HG03520 (cell line): Measurements from ENCODE around the gene LDLRAD4.

Source experiments
- ATAC-seq: cut with Tn5 transposase; IDR thresholded peaks from one replicate; pipeline ENCODE4 v1.9.1; 2021; ENCODE audit warnings: mild to moderate bottlenecking, moderate library complexity; ENCODE audit not compliant: unreplicated experiment

The LDLRAD4 gene

GRCh38 chr18:13302457-13303225 is 84.1 kb downstream of the LDLRAD4 start:
- no peak for ATAC-seq

DNA sequence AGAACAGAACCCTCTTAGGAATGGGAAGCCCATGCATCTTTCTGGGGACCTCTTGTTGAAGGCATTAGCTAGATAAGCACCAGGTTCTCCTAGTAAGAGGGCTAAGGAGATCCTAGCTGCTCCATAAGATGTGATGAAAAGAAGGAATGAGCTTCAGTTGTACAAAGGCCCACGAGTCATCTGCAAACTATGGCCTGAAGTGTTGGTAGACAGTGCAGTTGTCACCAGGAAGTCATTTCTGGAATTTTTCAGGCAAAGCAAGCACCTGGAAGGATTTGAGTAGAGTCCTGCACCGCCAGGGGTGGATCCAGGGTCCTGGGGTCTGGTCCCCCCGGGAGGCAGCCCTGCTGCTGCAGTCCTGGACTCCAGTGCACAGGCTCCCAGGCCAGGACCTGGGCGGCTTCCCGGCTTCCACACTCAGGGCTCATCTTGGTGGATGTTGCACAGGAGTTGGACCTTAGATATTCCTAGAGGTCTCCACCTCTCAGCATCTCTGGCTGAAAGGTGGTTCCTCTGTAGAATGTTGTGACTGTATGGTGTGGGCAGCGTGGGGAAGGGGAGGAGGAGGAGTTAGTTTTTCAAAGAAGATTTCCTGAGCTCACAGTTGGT is 85.3 kb downstream of the LDLRAD4 start:
- no peak for ATAC-seq

DNA sequence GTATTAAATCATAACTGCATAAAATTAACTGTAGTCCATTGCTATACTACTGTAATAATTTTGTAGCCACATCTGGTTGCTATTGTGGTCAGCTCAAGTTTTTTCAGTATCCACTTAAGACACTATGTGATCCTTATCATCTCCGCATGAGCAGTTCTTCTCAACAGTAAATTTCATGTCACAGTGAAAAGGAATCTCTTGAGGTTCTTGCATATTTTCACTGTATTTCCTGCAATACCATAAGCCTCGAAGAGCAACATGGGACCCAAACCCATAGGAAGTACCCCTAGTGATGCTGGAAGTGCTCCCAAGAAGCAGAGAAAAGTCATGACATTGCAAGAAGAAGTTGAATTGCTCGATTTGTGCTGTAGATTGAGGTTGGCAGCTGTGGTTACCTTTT is 86.7 kb downstream of the LDLRAD4 start:
- ATAC-seq, result no peak

- ATAC-seq, result no peak
These were observed 88.0 kb downstream of the LDLRAD4 start for GRCh38 chr18:13306583-13306982.

DNA sequence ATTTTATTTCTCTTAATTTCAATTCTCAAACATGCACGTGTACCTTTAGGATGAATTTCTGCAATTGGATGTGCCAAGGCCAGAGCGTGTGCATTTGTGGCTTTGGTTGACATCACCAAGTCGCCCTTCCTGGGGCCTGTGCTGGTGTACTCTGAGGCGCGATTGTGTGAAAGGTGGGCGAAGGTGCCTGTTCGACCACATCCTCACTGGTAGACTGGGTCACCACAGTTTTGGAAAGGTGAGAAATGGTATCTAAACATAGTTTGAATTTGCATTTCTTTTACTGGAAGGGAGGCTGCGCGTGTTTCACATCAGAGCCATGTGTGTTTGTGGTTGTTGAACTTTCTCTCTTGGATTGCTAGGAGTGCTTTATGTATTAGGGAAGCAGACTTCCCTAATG is 89.8 kb downstream of the LDLRAD4 start:
- ATAC-seq, result no peak

DNA sequence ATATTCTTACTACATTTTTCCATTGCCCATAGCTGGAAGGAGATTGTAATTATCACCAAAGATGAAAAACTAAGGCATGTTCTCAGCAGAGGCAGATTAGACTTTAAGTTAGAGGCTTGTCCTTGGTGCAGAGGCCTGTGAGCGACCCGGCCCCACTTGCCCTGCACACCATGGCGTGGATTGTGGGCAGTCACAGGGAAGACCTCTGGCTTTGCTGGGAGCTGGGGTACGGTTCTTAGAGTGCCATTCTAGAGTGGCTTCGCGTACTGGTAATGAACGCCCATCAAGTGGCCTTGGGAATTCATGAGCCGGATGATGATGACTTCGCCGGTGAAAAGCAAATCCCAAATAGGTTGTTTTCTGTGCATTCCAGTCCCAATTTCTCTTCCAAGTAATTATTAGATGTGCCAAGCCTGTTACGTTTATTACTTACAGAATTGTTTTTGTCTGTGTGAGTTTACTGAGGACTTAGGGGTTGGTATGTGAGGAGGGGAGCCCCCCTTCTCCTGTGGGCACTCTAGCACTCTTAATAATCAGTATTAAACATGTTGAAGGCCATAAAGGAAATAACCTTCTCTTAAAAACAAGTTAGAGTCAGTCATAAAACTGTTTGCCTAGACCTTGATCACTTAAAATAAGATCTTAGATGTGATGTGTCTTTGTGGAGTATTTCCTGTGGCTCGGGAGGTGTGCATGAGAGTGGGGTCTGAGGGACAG is 90.6 kb downstream of the LDLRAD4 start:
- no peak for ATAC-seq

- no peak for ATAC-seq
These were observed 91.4 kb downstream of the LDLRAD4 start for GRCh38 chr18:13309748-13310670.

DNA sequence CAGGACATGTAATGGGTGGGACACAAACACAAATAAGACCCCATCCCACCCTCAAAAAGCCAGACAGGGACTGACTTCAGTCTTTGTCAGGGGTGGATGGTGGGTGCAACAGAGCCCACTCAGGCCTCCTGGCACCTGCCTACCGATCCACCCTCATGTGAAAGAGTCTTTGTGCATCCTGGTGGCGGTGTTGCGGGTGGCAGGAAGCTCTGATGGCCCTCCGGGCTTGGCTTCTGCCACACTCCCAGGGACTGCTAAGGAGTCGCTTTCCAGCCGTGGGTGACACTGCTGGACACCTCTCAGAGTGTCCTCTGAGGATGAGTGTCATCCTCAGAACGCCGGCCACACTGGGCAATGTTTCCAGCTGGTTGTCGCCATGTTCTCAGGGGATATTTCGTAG is 92.6 kb downstream of the LDLRAD4 start:
- no peak for ATAC-seq

- no peak for ATAC-seq
These were observed 94.0 kb downstream of the LDLRAD4 start for GRCh38 chr18:13312515-13312914.

- ATAC-seq, result no peak
These were observed 94.6 kb downstream of the LDLRAD4 start for GRCh38 chr18:13313006-13313686.

DNA sequence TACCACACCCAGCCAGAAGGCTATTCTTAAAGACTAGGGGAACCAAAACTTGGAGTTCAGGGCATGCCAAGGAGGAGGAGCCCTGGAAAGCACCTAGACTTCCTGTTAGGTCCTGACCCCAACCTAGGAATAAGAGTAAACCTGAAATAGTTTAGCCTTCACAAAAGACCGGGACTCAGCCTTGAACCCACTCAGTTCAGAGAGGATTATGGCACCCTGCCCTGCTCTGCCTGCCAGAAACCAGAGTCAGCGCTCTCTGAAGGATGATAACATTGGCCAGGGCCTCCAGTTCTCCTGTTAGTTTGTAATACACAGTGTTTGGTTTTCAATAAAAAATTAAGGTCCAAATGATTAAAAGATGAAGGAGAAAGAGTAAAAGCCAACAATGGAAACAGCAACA is 96.4 kb downstream of the LDLRAD4 start:
- ATAC-seq, result no peak

DNA sequence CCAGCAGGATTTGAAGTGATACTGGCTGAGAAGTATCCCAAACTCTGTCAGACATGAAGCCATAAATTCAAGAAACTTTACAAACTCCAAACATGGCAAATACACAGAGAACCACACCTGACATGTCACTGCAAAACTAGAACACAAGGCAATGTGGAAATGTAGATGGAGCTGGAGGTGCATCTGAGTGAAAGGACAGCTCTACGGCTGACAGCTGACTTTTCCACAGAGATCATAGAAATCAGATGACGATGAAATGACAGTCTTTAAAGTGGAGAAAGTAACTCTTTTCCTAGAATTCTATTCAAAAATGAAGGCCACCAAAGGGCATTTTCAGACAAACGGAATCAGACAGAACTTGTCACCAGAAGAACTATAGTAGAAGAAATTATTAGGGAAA is 97.5 kb downstream of the LDLRAD4 start:
- ATAC-seq, result no peak

GRCh38 chr18:13317801-13318200 is 99.2 kb downstream of the LDLRAD4 start:
- no peak for ATAC-seq

GRCh38 chr18:13318731-13319501 is 100.4 kb downstream of the LDLRAD4 start:
- ATAC-seq, result no peak

DNA sequence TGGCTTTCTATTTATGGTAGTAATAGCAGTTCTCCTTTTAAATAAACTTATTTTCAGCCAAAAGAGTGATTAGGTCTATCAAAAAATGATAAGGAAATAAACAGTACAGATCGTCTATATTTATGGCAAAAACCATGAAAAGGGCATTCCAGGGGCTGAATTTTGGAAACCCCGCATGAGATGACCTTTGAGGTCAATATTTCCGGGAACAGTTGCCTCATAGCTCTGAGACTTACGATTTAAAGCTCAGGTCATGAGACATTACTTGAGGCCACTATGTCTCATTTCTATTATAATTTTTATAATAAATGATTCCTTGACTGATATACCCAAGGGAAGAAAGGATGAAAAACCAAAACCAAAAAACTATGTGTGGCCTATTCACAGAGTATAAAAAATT is 101.1 kb downstream of the LDLRAD4 start:
- no peak for ATAC-seq

DNA sequence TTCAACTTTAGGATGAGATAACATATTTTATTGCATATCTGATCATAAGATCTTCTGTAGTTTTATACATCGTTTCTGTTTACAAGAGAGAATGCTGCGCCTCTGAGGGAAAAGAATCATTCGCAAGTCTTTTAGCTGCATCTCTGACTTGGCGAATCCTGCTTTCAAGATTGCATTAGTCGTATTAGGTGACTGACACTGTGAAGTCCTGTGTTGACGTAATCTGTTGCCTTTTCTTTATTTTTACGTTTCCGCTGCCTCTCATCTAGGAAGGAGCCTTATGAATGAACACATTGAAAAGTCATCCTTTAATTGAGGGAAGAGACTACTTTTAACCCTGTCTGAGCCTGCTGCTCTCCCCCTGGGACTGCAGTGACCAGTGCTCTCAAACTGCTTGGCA is 101.5 kb downstream of the LDLRAD4 start:
- ATAC-seq, result no peak

DNA sequence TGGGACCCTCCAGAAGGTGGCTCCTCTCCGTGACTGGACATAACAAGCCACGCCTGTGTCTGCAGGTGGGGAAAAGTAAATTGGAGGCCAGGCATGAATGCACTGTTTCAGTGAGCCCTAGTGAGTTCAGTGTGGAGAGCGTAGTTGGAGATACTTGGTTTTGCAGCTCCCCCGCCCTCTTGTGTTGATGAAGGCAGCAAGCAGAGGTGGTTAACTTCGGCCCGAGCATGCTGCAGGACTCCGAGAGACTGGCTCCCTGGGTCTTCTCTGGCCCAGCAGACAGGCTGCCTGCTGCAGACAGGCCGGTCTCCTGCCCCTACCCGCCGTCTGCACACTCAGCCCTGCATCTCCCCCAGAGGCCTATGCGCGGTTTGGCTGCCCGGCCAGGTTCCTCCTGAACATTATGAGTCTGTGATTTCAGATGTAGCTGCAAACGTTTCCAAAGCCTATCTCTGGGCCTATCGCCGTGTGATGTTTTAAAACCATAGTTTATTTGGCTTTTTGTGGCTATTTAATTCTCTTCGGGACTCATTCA is 102.4 kb downstream of the LDLRAD4 start:
- ATAC-seq, result no peak

DNA sequence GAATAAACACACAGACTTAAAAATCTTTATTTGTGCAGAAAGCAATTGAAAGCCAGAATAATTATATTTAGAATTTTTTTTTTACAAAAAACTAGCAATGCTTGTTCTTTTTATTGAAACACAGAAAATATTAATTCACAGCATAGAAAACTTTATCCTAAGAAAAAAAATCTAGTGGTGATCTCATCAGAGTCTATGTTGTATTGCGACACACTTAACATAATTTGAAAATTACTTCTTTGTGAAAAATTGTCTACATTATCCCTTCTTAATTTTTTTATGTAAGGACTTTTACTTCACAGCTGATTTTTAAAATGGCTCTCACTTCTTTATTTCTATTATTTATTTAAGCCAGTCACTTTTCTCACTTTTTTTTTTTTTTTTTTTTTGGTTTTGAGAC is 103.4 kb downstream of the LDLRAD4 start:
- ATAC-seq, result no peak

DNA sequence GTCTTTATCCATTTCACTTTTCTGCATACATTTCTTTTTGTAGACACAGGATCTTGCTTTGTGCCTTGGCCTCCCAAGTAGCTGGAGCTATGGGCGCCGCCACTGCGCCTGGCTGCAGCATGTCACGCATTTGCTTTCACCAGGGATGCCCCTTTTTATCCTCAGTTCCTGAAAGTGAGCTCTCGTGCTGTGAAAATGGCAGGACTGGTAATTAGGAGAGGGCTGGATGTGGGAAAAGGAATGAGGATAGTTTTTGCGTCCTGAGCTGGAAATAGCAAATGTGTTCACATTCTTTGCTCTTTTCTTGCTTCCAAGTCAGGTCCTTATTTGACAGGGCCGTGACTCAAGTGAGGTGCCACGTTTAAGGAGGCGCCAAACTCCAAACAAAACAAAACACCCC is 104.6 kb downstream of the LDLRAD4 start:
- ATAC-seq, result no peak
